ENCODE data around the gene PDE1A. TPM values are rescaled to one million over a fixed set of nuclear protein-coding genes. Genes with fewer than 3 reads are reported as not detected.

PDE1A gene
- total RNA-seq, 1 donor from 2014 or later: 27.8 TPM

GRCh38 chr2:182321096-182321495 lies 105.7 kb downstream of the PDE1A start:
- no peak for DNase-seq (ENCODE audit: low read depth, low spot score)
- H3K27me3 Mint-ChIP-seq (ENCODE audit: low read depth): no peaks in the 10 kb centered on the region
- H3K4me3 Mint-ChIP-seq: no peak overlapping the region
- no peak for TF ChIP-seq CTCF (conservative IDR thresholded peaks at IDR 0.05)
- peaks cover 8% of the 10 kb centered on the region for H3K4me1 Mint-ChIP-seq
- no peak overlapping the region for H3K27ac Mint-ChIP-seq (ENCODE audit: unreplicated experiment)
- H3K9me3 Mint-ChIP-seq: peaks cover 11% of the 10 kb centered on the region
- H3K36me3 Mint-ChIP-seq (ENCODE audit: low read depth): peaks cover 3% of the 10 kb centered on the region

- Mint-ChIP-seq H3K4me1 (peaks cover 8% of the 10 kb centered on the region), H3K27ac (ENCODE audit: unreplicated experiment) (no peak overlapping the region), H3K36me3 (ENCODE audit: low read depth) (peaks cover 3% of the 10 kb centered on the region), H3K9me3 (peaks cover 11% of the 10 kb centered on the region), H3K4me3 (no peak overlapping the region), H3K27me3 (ENCODE audit: low read depth) (no peaks in the 10 kb centered on the region)
- DNase-seq (ENCODE audit: low read depth, low spot score): no peak
- TF ChIP-seq CTCF (conservative IDR thresholded peaks at IDR 0.05): no peak
Measured at GRCh38 chr2:182319556-182320505, 107.0 kb downstream of the PDE1A start.

- Mint-ChIP-seq H3K4me3 (no peak overlapping the region), H3K36me3 (ENCODE audit: low read depth) (peaks cover 3% of the 10 kb centered on the region), H3K9me3 (peaks cover 8% of the 10 kb centered on the region), H3K27me3 (ENCODE audit: low read depth) (no peaks in the 10 kb centered on the region), H3K4me1 (peaks cover 8% of the 10 kb centered on the region), H3K27ac (ENCODE audit: unreplicated experiment) (no peak overlapping the region)
- no peak for TF ChIP-seq CTCF (conservative IDR thresholded peaks at IDR 0.05)
- no peak for DNase-seq (ENCODE audit: low read depth, low spot score)
Measured at GRCh38 chr2:182318466-182319220, 108.2 kb downstream of the PDE1A start.

GRCh38 chr2:182316950-182317349 lies 109.9 kb downstream of the PDE1A start:
- no peaks in the 10 kb centered on the region for H3K27me3 Mint-ChIP-seq (ENCODE audit: low read depth)
- DNase-seq (ENCODE audit: low read depth, low spot score): no peak
- H3K9me3 Mint-ChIP-seq: peaks cover 5% of the 10 kb centered on the region
- no peak overlapping the region for H3K4me3 Mint-ChIP-seq
- no peak overlapping the region for H3K27ac Mint-ChIP-seq (ENCODE audit: unreplicated experiment)
- peaks cover 8% of the 10 kb centered on the region for H3K4me1 Mint-ChIP-seq
- TF ChIP-seq CTCF (conservative IDR thresholded peaks at IDR 0.05): no peak
- peaks cover 3% of the 10 kb centered on the region for H3K36me3 Mint-ChIP-seq (ENCODE audit: low read depth)

GRCh38 chr2:182302972-182303371 lies 123.9 kb downstream of the PDE1A start:
- no peak overlapping the region for H3K4me3 Mint-ChIP-seq
- no peak for DNase-seq (ENCODE audit: low read depth, low spot score)
- H3K27me3 Mint-ChIP-seq (ENCODE audit: low read depth): no peaks in the 10 kb centered on the region
- H3K36me3 Mint-ChIP-seq (ENCODE audit: low read depth): no peaks in the 10 kb centered on the region
- no peaks in the 10 kb centered on the region for H3K4me1 Mint-ChIP-seq
- no peak overlapping the region for H3K27ac Mint-ChIP-seq (ENCODE audit: unreplicated experiment)
- H3K9me3 Mint-ChIP-seq: peaks cover 4% of the 10 kb centered on the region
- TF ChIP-seq CTCF (conservative IDR thresholded peaks at IDR 0.05): no peak

Measured in neural crest cell (in vitro differentiated cells).